ENCODE results near the gene KCNQ1.

GRCh38 chr11:2706321-2706720 is 261.5 kb downstream of the KCNQ1 start:
- TF ChIP-seq CTCF (IDR thresholded peaks at IDR 0.05) (no peak), POLR2AphosphoS5 (IDR thresholded peaks at IDR 0.05) (no peak)

Data from upper lobe of left lung (tissue), 4 donors.